TTC549 (cell line): ENCODE data around the gene TMEM132D.
"Not testable (repeated sequence)": the region's sequence is repeated elsewhere in the genome, so short reads cannot be mapped to it uniquely, and the experiment has no call there.

Experiments
- FAIRE-seq: peaks from 2 replicates; lab custom pipeline; 2012; peaks lifted over from hg19 to GRCh38; lab: Jason Lieb, UNC

TMEM132D gene

GRCh38 chr12:129903956-129904829 is at the start of gene TMEM132D:
Gene TMEM132D, minus strand, starts transcription at chr12:129904025.
- no peak for FAIRE-seq

GRCh38 chr12:129949651-129950050 is 45.8 kb upstream of the TMEM132D start:
- FAIRE-seq: no peak

DNA sequence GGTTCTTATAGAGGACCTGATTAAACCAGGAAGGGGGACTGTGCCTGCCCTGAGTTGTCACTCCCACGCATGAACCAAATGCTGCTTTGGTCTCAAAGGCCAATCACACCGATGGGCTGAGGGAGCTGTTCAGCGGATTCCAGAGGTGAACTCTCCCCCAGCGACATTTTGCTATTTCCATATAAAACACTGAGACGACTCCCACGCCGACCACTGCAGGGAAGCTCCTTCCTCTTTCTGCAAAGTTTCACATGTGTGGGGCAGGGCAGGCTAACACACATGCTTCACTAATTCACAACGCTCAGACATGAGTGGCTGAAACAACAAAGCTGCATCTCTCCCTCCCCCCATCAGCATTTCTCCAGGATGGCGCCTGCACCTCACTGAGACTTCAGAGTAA is 37.8 kb upstream of the TMEM132D start:
- FAIRE-seq: no peak

DNA sequence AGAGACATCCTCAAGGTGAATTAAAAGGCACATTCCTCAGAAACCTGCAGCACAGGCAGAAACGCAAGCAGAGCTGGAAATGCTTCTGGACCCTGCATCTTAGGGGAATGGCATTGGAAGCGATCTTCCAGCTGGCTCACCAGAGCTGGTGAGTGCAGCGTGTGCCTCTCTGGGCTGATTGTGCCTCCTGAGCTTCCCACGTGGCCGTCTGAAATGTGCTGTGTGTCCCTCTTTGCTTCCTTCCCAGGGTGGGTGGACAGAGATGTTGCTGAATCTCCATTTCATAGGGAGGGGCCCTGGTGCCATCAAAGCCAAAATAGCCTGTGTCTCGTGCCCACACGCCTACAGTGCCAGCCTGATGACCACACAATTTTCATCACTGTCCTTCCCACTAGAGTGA is 34.3 kb upstream of the TMEM132D start:
- no peak for FAIRE-seq

DNA sequence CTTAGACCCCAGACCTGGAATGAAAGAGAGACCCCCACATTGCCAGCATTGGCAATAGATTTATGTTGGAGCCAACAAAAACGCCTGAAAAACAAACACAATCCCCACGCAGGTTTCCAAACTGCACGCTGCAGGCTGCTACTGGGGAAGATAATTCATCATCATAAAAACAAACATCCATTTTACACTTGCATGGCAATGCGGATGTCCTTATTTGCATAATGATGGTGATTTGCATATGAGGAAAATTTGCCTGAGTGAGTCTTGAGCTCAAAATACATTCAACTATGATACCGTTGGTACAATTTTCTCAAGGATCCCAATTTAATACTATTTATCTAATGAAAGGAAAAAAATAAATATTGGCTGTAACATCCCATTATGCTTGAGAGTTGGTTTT is 33.6 kb upstream of the TMEM132D start:
- FAIRE-seq: no peak

- no peak for FAIRE-seq
Measured at GRCh38 chr12:129928643-129929042, 24.8 kb upstream of the TMEM132D start.

GRCh38 chr12:129927316-129927900 is 23.6 kb upstream of the TMEM132D start:
- no peak for FAIRE-seq

DNA sequence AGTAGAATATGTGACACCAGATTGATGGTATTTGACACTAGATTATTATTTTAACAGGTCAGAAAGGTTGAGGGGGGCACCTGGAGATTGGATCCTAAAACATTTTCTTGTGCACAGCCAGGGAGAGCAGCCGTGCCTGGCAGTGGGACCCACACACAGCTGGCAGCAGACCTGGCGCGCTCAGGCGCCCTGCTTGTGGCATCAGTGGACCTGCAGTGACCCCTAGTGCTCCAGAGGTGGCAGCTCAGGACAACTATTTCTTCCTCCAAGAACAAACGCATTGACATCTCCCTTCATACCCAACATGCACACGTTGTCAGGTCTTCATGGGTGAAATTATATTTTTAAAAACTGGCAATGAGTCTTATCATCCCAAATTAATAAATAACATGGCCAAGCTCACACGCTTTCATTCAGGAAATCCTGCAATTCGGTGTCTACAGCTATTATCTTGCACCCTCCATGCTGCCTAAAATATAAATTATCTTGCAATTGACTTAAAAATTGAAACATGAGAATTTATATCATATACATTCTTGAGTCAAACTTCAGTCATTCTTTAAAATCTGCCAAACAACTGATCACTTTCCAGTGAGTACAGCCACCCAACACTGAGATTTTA is 7.7 kb upstream of the TMEM132D start:
- no peak for FAIRE-seq

GRCh38 chr12:129909051-129910020 is 5.5 kb upstream of the TMEM132D start:
- FAIRE-seq: no peak

GRCh38 chr12:129903092-129903945 is 506 bp downstream of the TMEM132D start:
- FAIRE-seq: no peak

- no peak for FAIRE-seq
Measured at GRCh38 chr12:129902371-129903091, 1.3 kb downstream of the TMEM132D start.

- no peak for FAIRE-seq
Measured at GRCh38 chr12:129901254-129901653, 2.6 kb downstream of the TMEM132D start.

- no peak for FAIRE-seq
Measured at GRCh38 chr12:129900306-129900705, 3.5 kb downstream of the TMEM132D start.

GRCh38 chr12:129899045-129899444 is 4.8 kb downstream of the TMEM132D start:
- FAIRE-seq: not testable (repeated sequence)

DNA sequence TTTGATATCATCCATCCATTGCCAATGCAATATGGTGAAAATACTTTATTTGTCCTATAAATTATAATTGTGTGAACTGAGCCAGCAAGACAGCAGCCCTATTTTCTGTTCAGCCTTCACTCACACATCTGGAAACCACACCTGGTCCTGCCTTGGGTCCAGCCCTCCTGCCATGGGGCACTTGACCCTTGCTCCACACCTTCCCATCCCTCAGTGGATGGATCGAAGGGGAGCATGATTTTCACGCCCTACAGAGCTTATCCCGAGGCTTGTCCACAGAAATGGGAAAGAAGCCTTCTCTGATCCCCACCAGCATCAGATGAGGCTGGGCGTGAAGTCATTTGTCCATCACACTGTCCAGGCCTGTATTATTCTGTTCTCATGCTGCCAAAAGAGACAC is 10.1 kb downstream of the TMEM132D start:
- no peak for FAIRE-seq

DNA sequence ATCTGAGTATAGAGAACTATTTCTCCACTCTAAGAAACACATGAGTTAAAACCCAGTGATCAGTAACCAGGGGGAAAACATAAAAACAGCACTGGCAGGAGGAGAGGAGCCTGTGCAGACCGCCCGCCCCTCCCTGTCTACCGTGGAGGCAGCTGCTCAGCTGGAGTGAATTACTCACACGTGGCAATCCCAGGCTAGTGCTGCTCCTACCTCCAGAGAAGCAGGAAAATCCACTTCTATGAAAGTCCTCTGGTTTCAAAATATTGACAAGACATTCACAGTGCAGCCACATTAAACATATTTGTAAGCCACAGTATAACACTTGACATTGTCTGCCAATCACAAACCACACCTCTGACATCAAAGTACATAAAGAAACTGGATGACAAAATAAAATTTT is 16.7 kb downstream of the TMEM132D start:
- FAIRE-seq: no peak

DNA sequence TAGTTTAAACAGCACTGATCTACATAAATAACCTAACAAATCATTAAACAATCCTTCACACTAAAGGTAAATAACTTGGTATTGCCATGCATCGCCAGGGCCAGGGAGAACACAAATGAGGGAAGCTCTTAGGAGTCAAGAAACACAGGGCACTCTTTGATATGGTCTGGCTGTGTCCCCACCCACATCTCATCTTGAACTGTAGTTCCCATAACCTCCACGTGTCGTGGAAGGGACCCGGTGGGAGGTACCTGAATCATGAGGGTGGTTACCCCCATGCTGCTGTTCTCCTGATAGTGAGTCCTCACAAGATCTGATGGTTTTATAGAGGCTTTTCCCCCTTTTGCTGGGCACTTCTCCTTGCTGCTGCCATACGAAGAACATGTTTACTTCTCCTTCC is 17.3 kb downstream of the TMEM132D start:
- no peak for FAIRE-seq

DNA sequence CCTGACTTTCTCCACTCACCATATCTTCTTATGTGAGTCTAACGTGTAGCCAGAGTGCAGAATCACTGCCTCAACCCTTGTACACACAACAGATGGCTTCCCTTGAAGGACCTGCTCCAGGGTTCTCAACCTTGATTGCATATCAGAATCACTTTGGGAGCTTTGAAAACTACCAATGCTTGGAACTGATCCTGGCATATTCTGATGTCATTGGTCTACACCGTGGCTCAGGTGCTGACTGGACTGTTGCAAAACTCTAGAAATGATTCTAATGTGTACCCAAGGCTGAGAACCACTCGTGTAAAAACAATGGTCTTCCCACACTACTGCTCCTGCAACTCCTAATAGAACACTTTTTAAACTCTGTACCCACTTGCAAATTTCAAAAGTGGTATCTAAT is 18.5 kb downstream of the TMEM132D start:
- no peak for FAIRE-seq

- no peak for FAIRE-seq
Measured at GRCh38 chr12:129877411-129877810, 26.4 kb downstream of the TMEM132D start.

- no peak for FAIRE-seq
Measured at GRCh38 chr12:129873833-129874208, 30.0 kb downstream of the TMEM132D start.
